Liver (tissue), 10 donors: ENCODE results near the gene KRTAP1-1. TPM values are rescaled to one million over a fixed set of nuclear protein-coding genes. Genes with fewer than 3 reads are reported as not detected.

ENCODE experiments used
- DNase-seq: peaks from one replicate; pipeline ENCODE4 v3.0.0-alpha.2; 2017; ENCODE audit warnings: low spot score
- H3K27ac ChIP-seq, 2 donors: one replicate each; pipeline ENCODE4 v1.7.0; 2013; ENCODE audit warnings: inconsistent platforms in 2 of 2, low read length in 2 of 2, control low read depth in 1 of 2, low read depth in 1 of 2, mild to moderate bottlenecking in 1 of 2
- H3K27me3 ChIP-seq, 4 donors: one replicate each; pipeline versions ENCODE4 v1.6.1 to v1.7.0; 2013; ENCODE audit warnings: low read length in 3 of 4, inconsistent platforms in 1 of 4, mild to moderate bottlenecking in 1 of 4, moderate library complexity in 1 of 4; ENCODE audit not compliant: control insufficient read depth in 4 of 4, insufficient read depth in 4 of 4
- H3K36me3 ChIP-seq, 4 donors: one replicate each; pipeline versions ENCODE4 v1.6.1 to v1.7.0; 2013; ENCODE audit warnings: low read length in 3 of 4, mild to moderate bottlenecking in 3 of 4, low read depth in 1 of 4, moderate library complexity in 1 of 4; ENCODE audit not compliant: control insufficient read depth in 4 of 4, insufficient read depth in 3 of 4
- H3K4me1 ChIP-seq, 4 donors: one replicate each; pipeline versions ENCODE4 v1.6.1 to v1.7.0; 2013; ENCODE audit warnings: low read length in 3 of 4, mild to moderate bottlenecking in 3 of 4, moderate library complexity in 1 of 4; ENCODE audit not compliant: control insufficient read depth in 4 of 4, insufficient read depth in 4 of 4
- H3K4me3 ChIP-seq, 3 donors: one replicate each; pipeline versions ENCODE4 v1.6.1 to v1.7.0; 2013; ENCODE audit warnings: low read length in 3 of 3, control low read depth in 1 of 3, low read depth in 1 of 3, mild to moderate bottlenecking in 1 of 3
- H3K9ac ChIP-seq, 2 donors: one replicate each; pipeline ENCODE4 v1.7.0; 2013; ENCODE audit warnings: low read length in 2 of 2, mild to moderate bottlenecking in 2 of 2, moderate library complexity in 2 of 2, control low read depth in 1 of 2, low read depth in 1 of 2
- H3K9me3 ChIP-seq, 4 donors: one replicate each; pipeline versions ENCODE4 v1.6.1 to v1.7.0; 2013; ENCODE audit warnings: low read length in 3 of 4; ENCODE audit not compliant: control insufficient read depth in 4 of 4
- EGR1 ChIP-seq, 2 donors: IDR thresholded peaks; 2 replicates each; pipeline ENCODE4 v1.6.1; 2016 to 2018; ENCODE audit warnings: antibody characterized with exemption in 2 of 2, low read depth in 2 of 2
- FOXA1 ChIP-seq: IDR thresholded peaks from 2 replicates; pipeline ENCODE4 v1.6.1; 2016; ENCODE audit warnings: antibody characterized with exemption
- FOXA2 ChIP-seq: IDR thresholded peaks from 2 replicates; pipeline ENCODE4 v1.6.1; 2016; ENCODE audit warnings: antibody characterized with exemption
- GABPA ChIP-seq, 2 donors: IDR thresholded peaks in 1 of 2; conservative IDR thresholded peaks in 1 of 2; 2 replicates each; pipeline ENCODE4 v1.6.1; 2016; ENCODE audit warnings: antibody characterized with exemption in 2 of 2, mild to moderate bottlenecking in 1 of 2, moderate library complexity in 1 of 2
- HNF4G ChIP-seq: IDR thresholded peaks from 2 replicates; pipeline ENCODE4 v1.6.1; 2016; ENCODE audit warnings: antibody characterized with exemption
- JUND ChIP-seq, 2 donors: IDR thresholded peaks; 2 replicates each; pipeline ENCODE4 v1.6.1; 2016; ENCODE audit warnings: antibody characterized with exemption in 2 of 2
- RAD21 ChIP-seq, 2 donors: IDR thresholded peaks; 2 replicates each; pipeline ENCODE4 v1.6.1; 2016; ENCODE audit warnings: antibody characterized with exemption in 2 of 2, mild to moderate bottlenecking in 2 of 2
- SP1 ChIP-seq: IDR thresholded peaks from 2 replicates; pipeline ENCODE4 v1.6.1; 2018; ENCODE audit warnings: antibody characterized with exemption, mild to moderate bottlenecking
- TAF1 ChIP-seq: conservative IDR thresholded peaks from 2 replicates; pipeline ENCODE4 v1.6.1; 2016; ENCODE audit warnings: antibody characterized with exemption, mild to moderate bottlenecking
- ZBTB33 ChIP-seq: IDR thresholded peaks from 2 replicates; pipeline ENCODE4 v1.6.1; 2016; ENCODE audit warnings: antibody characterized with exemption
- WGBS: extraction: QIAGEN DNeasy Blood & Tissue Kit; methylation state at CpG from one replicate; pipeline ENCODE4 v1.1.7; 2013; 5-methylcytosine and 5-hydroxymethylcytosine counted together
- polyA plus RNA-seq, 2 donors: library from polyadenylated mRNA; stranded (reverse) in 1 of 2; unstranded in 1 of 2; fragments of 200-250 nt in 1 of 2; fragments of >200 nt in 1 of 2; fragmentation: Nextera tagmentation in 1 of 2; extraction: Ambion mirVana in 1 of 2; gene quantifications; one replicate each; pipeline versions ENCODE4 v1.2.1 to v1.2.3, GENCODE V29; 2013 to 2015
- small RNA-seq: library from RNA; depleted of rRNA; stranded (forward); fragments of <200 nt; gene quantifications from one replicate; pipeline ENCODE3, GENCODE V24; 2014
- total RNA-seq, 2 donors: library from RNA; depleted of rRNA; stranded (reverse); fragments of >200 nt; gene quantifications; one replicate each; pipeline ENCODE4 v1.2.3, GENCODE V29; 2014
- TF ChIP-seq, protein P1 (sequence below): IDR thresholded peaks from 2 replicates; pipeline ENCODE4 v1.6.1; 2016; ENCODE audit warnings: antibody characterized with exemption, mild to moderate bottlenecking
- donor health status: healthy.
- donor health status: healthy.
- donor health status: healthy.
- donor health status: healthy.
- donor health status: healthy.

KRTAP1-1 gene
- total and polyA plus RNA-seq, 4 donors, result not detected

DNA sequence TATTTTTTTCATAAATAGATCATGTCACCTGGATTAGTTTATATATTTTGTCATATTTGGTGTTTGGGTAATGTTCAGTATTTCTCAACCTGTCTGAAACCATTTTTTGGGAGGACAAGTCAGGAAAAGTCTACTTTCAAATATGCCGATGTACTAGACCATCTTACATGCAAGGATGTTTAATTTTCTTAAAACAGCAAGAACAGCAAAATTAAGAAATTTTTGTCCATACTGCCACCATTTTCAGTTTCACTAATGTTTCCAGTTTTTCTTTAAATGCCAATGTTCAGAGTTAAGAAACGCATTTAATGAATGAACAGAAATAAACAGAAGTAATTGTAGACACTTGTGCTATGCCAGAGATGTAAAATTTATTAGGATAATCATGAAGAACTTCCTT, 48.2 kb downstream of the KRTAP1-1 start (continued):
- TF ChIP-seq JUND (IDR thresholded peaks at IDR 0.05) (no peak), FOXA1 (no peak), TAF1 (no peak)

DNA sequence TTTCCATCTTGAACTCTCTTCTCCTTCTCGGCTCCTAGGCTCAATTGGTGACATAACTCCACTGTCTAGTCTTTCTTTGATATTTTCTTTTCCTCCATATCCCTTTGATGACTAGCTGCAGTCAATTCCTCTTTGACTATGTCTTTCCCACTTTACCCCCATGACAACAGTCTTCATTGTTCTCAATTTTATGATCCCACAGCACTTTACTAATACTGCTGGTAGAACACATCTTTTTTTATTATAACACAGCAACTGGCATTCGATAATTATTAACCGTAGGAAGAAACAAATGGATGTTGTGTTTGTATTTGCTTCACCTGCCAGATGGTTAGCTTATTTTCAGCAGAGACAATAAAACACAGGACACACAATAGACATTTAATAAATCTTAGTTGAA, 48.6 kb downstream of the KRTAP1-1 start:
- Histone ChIP-seq H3K4me3 (no peak overlapping the region), H3K36me3 (no peaks in the 10 kb centered on the region), H3K9ac (no peak overlapping the region), H3K4me1 (no peaks in the 10 kb centered on the region), H3K9me3 (no peaks in the 10 kb centered on the region), H3K27ac (no peak overlapping the region), H3K27me3 (peaks cover 0 to 11% (median 0%) of the 10 kb centered on the region in 4 donors)
- no peak for DNase-seq
- no peak for TF ChIP-seq TAF1
- no peak for TF ChIP-seq GABPA (IDR thresholded peaks at IDR 0.05 in 1 of 2, conservative IDR thresholded peaks at IDR 0.05 in 1 of 2)
- TF ChIP-seq, protein P1, sequence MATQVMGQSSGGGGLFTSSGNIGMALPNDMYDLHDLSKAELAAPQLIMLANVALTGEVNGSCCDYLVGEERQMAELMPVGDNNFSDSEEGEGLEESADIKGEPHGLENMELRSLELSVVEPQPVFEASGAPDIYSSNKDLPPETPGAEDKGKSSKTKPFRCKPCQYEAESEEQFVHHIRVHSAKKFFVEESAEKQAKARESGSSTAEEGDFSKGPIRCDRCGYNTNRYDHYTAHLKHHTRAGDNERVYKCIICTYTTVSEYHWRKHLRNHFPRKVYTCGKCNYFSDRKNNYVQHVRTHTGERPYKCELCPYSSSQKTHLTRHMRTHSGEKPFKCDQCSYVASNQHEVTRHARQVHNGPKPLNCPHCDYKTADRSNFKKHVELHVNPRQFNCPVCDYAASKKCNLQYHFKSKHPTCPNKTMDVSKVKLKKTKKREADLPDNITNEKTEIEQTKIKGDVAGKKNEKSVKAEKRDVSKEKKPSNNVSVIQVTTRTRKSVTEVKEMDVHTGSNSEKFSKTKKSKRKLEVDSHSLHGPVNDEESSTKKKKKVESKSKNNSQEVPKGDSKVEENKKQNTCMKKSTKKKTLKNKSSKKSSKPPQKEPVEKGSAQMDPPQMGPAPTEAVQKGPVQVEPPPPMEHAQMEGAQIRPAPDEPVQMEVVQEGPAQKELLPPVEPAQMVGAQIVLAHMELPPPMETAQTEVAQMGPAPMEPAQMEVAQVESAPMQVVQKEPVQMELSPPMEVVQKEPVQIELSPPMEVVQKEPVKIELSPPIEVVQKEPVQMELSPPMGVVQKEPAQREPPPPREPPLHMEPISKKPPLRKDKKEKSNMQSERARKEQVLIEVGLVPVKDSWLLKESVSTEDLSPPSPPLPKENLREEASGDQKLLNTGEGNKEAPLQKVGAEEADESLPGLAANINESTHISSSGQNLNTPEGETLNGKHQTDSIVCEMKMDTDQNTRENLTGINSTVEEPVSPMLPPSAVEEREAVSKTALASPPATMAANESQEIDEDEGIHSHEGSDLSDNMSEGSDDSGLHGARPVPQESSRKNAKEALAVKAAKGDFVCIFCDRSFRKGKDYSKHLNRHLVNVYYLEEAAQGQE, result no peak
- no peak for TF ChIP-seq ZBTB33
- TF ChIP-seq RAD21 (IDR thresholded peaks at IDR 0.05), result no peak
- TF ChIP-seq SP1, result no peak
- no peak for TF ChIP-seq EGR1 (IDR thresholded peaks at IDR 0.05; ENCODE audit: low read depth in 2 of 2)
- no peak for TF ChIP-seq FOXA2
- no peak for TF ChIP-seq HNF4G
- WGBS, result 80% methylated on average over 3 of the region's 3 CpGs

Small RNAs within 50 kb of the gene (small RNA-seq; reads per million reads assigned to genes)
- not detected for gene KRTAP3-4P

Other genes starting within 250 kb of the KRTAP1-1 start
Only the 30 nearest of the 37 such genes appear.
- not detected for gene KRT12, start 174.2 kb downstream of the KRTAP1-1 start, total RNA-seq
- not detected for gene KRT12, start 174.2 kb downstream of the KRTAP1-1 start, polyA plus RNA-seq
- not detected for gene KRT20, start 156.2 kb downstream of the KRTAP1-1 start, total RNA-seq
- gene KRT20, start 156.2 kb downstream of the KRTAP1-1 start, polyA plus RNA-seq, result not detected
- gene KRT23, start 103.8 kb downstream of the KRTAP1-1 start, total RNA-seq, result 1 to 10 TPM in 1 of 2 donors, under 1 TPM in 1; 0.09 to 1.3 TPM
- gene KRT23, start 103.8 kb downstream of the KRTAP1-1 start, polyA plus RNA-seq, result under 1 TPM in 1 of 2 donors, not detected in 1; 0.24 TPM
- gene KRT39, start 74.5 kb downstream of the KRTAP1-1 start, total RNA-seq, result not detected
- not detected for gene KRT39, start 74.5 kb downstream of the KRTAP1-1 start, polyA plus RNA-seq
- gene KRT40, start 57.1 kb downstream of the KRTAP1-1 start, total RNA-seq, result not detected
- gene KRT40, start 57.1 kb downstream of the KRTAP1-1 start, polyA plus RNA-seq, result not detected
- gene KRTAP3-3, start 47.3 kb downstream of the KRTAP1-1 start, total RNA-seq, result not detected
- not detected for gene KRTAP3-3, start 47.3 kb downstream of the KRTAP1-1 start, polyA plus RNA-seq
- gene KRTAP3-2, start 41.5 kb downstream of the KRTAP1-1 start, total RNA-seq, result not detected
- gene KRTAP3-2, start 41.5 kb downstream of the KRTAP1-1 start, polyA plus RNA-seq, result not detected
- gene KRTAP3-1, start 32.3 kb downstream of the KRTAP1-1 start, total RNA-seq, result not detected
- gene KRTAP3-1, start 32.3 kb downstream of the KRTAP1-1 start, polyA plus RNA-seq, result not detected
- not detected for gene KRTAP1-5, start 14.2 kb downstream of the KRTAP1-1 start, total RNA-seq
- not detected for gene KRTAP1-5, start 14.2 kb downstream of the KRTAP1-1 start, polyA plus RNA-seq
- gene KRTAP1-4, start 11.3 kb downstream of the KRTAP1-1 start, total RNA-seq, result not detected
- not detected for gene KRTAP1-4, start 11.3 kb downstream of the KRTAP1-1 start, polyA plus RNA-seq
- not detected for gene KRTAP1-3, start 6.6 kb downstream of the KRTAP1-1 start, total RNA-seq
- gene KRTAP1-3, start 6.6 kb downstream of the KRTAP1-1 start, polyA plus RNA-seq, result not detected
- not detected for gene KRTAP2-1, start 5.9 kb upstream of the KRTAP1-1 start, total RNA-seq
- gene KRTAP2-1, start 5.9 kb upstream of the KRTAP1-1 start, polyA plus RNA-seq, result not detected
- not detected for gene KRTAP2-2, start 13.8 kb upstream of the KRTAP1-1 start, total RNA-seq
- not detected for gene KRTAP2-2, start 13.8 kb upstream of the KRTAP1-1 start, polyA plus RNA-seq
- gene KRTAP2-3, start 18.7 kb upstream of the KRTAP1-1 start, total RNA-seq, result not detected
- gene KRTAP2-3, start 18.7 kb upstream of the KRTAP1-1 start, polyA plus RNA-seq, result not detected
- gene KRTAP2-4, start 24.4 kb upstream of the KRTAP1-1 start, total RNA-seq, result not detected
- gene KRTAP2-4, start 24.4 kb upstream of the KRTAP1-1 start, polyA plus RNA-seq, result not detected
- not detected for gene KRTAP4-7, start 42.7 kb upstream of the KRTAP1-1 start, total RNA-seq
- not detected for gene KRTAP4-7, start 42.7 kb upstream of the KRTAP1-1 start, polyA plus RNA-seq
- gene KRTAP4-8, start 56.7 kb upstream of the KRTAP1-1 start, total RNA-seq, result not detected
- gene KRTAP4-8, start 56.7 kb upstream of the KRTAP1-1 start, polyA plus RNA-seq, result not detected
- gene KRTAP4-16, start 60.8 kb upstream of the KRTAP1-1 start, total RNA-seq, result not detected
- gene KRTAP4-16, start 60.8 kb upstream of the KRTAP1-1 start, polyA plus RNA-seq, result not detected
- gene KRTAP4-9, start 63.9 kb upstream of the KRTAP1-1 start, total RNA-seq, result not detected
- not detected for gene KRTAP4-9, start 63.9 kb upstream of the KRTAP1-1 start, polyA plus RNA-seq
- not detected for gene KRTAP4-11, start 76.9 kb upstream of the KRTAP1-1 start, total RNA-seq
- not detected for gene KRTAP4-11, start 76.9 kb upstream of the KRTAP1-1 start, polyA plus RNA-seq
- gene KRTAP4-12, start 82.7 kb upstream of the KRTAP1-1 start, total RNA-seq, result not detected
- not detected for gene KRTAP4-12, start 82.7 kb upstream of the KRTAP1-1 start, polyA plus RNA-seq
- not detected for gene KRTAP4-6, start 99.1 kb upstream of the KRTAP1-1 start, total RNA-seq
- gene KRTAP4-6, start 99.1 kb upstream of the KRTAP1-1 start, polyA plus RNA-seq, result not detected
- not detected for gene KRTAP4-5, start 108.4 kb upstream of the KRTAP1-1 start, total RNA-seq
- not detected for gene KRTAP4-5, start 108.4 kb upstream of the KRTAP1-1 start, polyA plus RNA-seq
- gene KRTAP4-4, start 119.3 kb upstream of the KRTAP1-1 start, total RNA-seq, result not detected
- not detected for gene KRTAP4-4, start 119.3 kb upstream of the KRTAP1-1 start, polyA plus RNA-seq
- gene KRTAP4-3, start 126.8 kb upstream of the KRTAP1-1 start, total RNA-seq, result not detected
- gene KRTAP4-3, start 126.8 kb upstream of the KRTAP1-1 start, polyA plus RNA-seq, result not detected
- gene KRTAP4-2, start 136.8 kb upstream of the KRTAP1-1 start, total RNA-seq, result not detected
- gene KRTAP4-2, start 136.8 kb upstream of the KRTAP1-1 start, polyA plus RNA-seq, result not detected
- gene KRTAP4-1, start 143.5 kb upstream of the KRTAP1-1 start, total RNA-seq, result not detected
- not detected for gene KRTAP4-1, start 143.5 kb upstream of the KRTAP1-1 start, polyA plus RNA-seq
- gene KRTAP9-1, start 148.4 kb upstream of the KRTAP1-1 start, total RNA-seq, result not detected
- not detected for gene KRTAP9-1, start 148.4 kb upstream of the KRTAP1-1 start, polyA plus RNA-seq
- not detected for gene KRTAP9-2, start 185.2 kb upstream of the KRTAP1-1 start, total RNA-seq
- not detected for gene KRTAP9-2, start 185.2 kb upstream of the KRTAP1-1 start, polyA plus RNA-seq
- gene KRTAP9-3, start 191.0 kb upstream of the KRTAP1-1 start, total RNA-seq, result not detected
- gene KRTAP9-3, start 191.0 kb upstream of the KRTAP1-1 start, polyA plus RNA-seq, result not detected